Hepatocyte (in vitro differentiated cells): ENCODE measurements around the gene BAX. TPM values are rescaled to one million over a fixed set of nuclear protein-coding genes. Genes with fewer than 3 reads are reported as not detected.
A peak's percentile ranks its signal among the peaks of the same experiment; 100 is the strongest.

Experiments used
- DNase-seq: peaks from one replicate; pipeline ENCODE4 v3.0.0-alpha.2; 2016; ENCODE audit warnings: low spot score
- H2AFZ ChIP-seq: fragments of 200-600 bp; sonication (generic); 2 replicates; pipeline ENCODE4 v1.6.0; 2016; ENCODE audit warnings: antibody characterized with exemption, mild to moderate bottlenecking
- H3K27ac ChIP-seq: fragments of 200-600 bp; sonication (generic); 2 replicates; pipeline ENCODE4 v1.5.1; 2016; ENCODE audit warnings: mild to moderate bottlenecking
- H3K27me3 ChIP-seq: fragments of 200-600 bp; sonication (generic); 2 replicates; pipeline ENCODE4 v1.6.1; 2016
- H3K36me3 ChIP-seq: fragments of 200-600 bp; sonication (generic); replicated peaks from 2 replicates; pipeline ENCODE4 v1.5.1; 2016; ENCODE audit warnings: low read depth; ENCODE audit not compliant: insufficient read depth
- H3K4me1 ChIP-seq: fragments of 200-600 bp; sonication (generic); 2 replicates; pipeline ENCODE4 v1.5.1; 2016; ENCODE audit warnings: mild to moderate bottlenecking, moderate library complexity; ENCODE audit not compliant: insufficient read depth
- H3K4me2 ChIP-seq: fragments of 200-600 bp; sonication (generic); 2 replicates; pipeline ENCODE4 v1.6.0; 2016
- H3K4me3 ChIP-seq: fragments of 200-600 bp; sonication (generic); 2 replicates; pipeline ENCODE4 v1.5.1; 2016; ENCODE audit warnings: mild to moderate bottlenecking
- H3K79me2 ChIP-seq: fragments of 200-600 bp; sonication (generic); 2 replicates; pipeline ENCODE4 v1.6.0; 2017; ENCODE audit warnings: mild to moderate bottlenecking
- H3K9me2 ChIP-seq: fragments of 200-600 bp; sonication (generic); replicated peaks from 2 replicates; pipeline ENCODE4 v1.6.0; 2017; ENCODE audit warnings: mild to moderate bottlenecking; ENCODE audit not compliant: insufficient read depth
- H3K9me3 ChIP-seq: fragments of 200-600 bp; sonication (generic); 2 replicates; pipeline ENCODE4 v1.5.1; 2016; ENCODE audit warnings: low read depth, mild to moderate bottlenecking
- H4K20me1 ChIP-seq: fragments of 200-600 bp; sonication (generic); 2 replicates; pipeline ENCODE4 v1.6.0; 2016; ENCODE audit warnings: mild to moderate bottlenecking; ENCODE audit not compliant: insufficient read depth, poor library complexity, severe bottlenecking
- CTCF ChIP-seq: fragments of 200-600 bp; sonication (generic); IDR thresholded peaks from 2 replicates; pipeline ENCODE4 v1.5.1; 2016; ENCODE audit warnings: antibody characterized with exemption, mild to moderate bottlenecking; ENCODE audit not compliant: poor library complexity
- EZH2 ChIP-seq: fragments of 200-600 bp; sonication (generic); IDR thresholded peaks from 2 replicates; pipeline ENCODE4 v1.6.1; 2016; ENCODE audit warnings: antibody characterized with exemption, mild to moderate bottlenecking, borderline replicate concordance
- EZH2phosphoT487 ChIP-seq: fragments of 200-600 bp; sonication (generic); IDR thresholded peaks from one replicate; pipeline ENCODE4 v1.6.1; 2018; ENCODE audit warnings: antibody characterized with exemption, mild to moderate bottlenecking, low read depth, moderate library complexity; ENCODE audit not compliant: unreplicated experiment, severe bottlenecking
- WGBS: methylation state at CpG from one replicate; pipeline ENCODE4 v1.1.6; 2016; ENCODE audit warnings: low lambda C conversion rate; ENCODE audit errors: missing lambda C conversion rate; 5-methylcytosine and 5-hydroxymethylcytosine counted together
- polyA plus RNA-seq: library from polyadenylated mRNA; unstranded; fragments of >200 nt; fragmentation: Nextera tagmentation; extraction: Ambion mirVana; gene quantifications from 2 replicates; pipeline ENCODE4 v1.2.1, GENCODE V29; 2016
- total RNA-seq: library from RNA; depleted of rRNA; stranded (reverse); fragments of >200 nt; gene quantifications from 2 replicates; pipeline ENCODE4 v1.2.3, GENCODE V29; 2014

BAX gene
- total and polyA plus RNA-seq, 2 experiments from 2014 or later = 77.3 to 116 TPM

- Histone ChIP-seq H3K27ac (no peak overlapping the region), H3K4me3 (no peak overlapping the region), H4K20me1 (no peaks in the 10 kb centered on the region), H3K9me3 (no peaks in the 10 kb centered on the region), H3K4me2 (no peak overlapping the region), H3K27me3 (no peaks in the 10 kb centered on the region), H2AFZ (no peak overlapping the region), H3K9me2 (no peaks in the 10 kb centered on the region), H3K36me3 (no peaks in the 10 kb centered on the region), H3K79me2 (peaks cover 43% of the 10 kb centered on the region), H3K4me1 (peaks cover 7% of the 10 kb centered on the region)
- TF ChIP-seq CTCF (peak; percentile 32), EZH2 (no peak)
- peak; percentile 74 for DNase-seq
- WGBS = 70% methylated on average over 5 of the region's 5 CpGs
Measured at GRCh38 chr19:48997972-48998371, 43.3 kb downstream of the BAX start.

GRCh38 chr19:48999481-49000325 lies 45.0 kb downstream of the BAX start:
- 60% methylated on average over 16 of the region's 16 CpGs for WGBS
- TF ChIP-seq EZH2phosphoT487 = no peak
- TF ChIP-seq EZH2 = no peak
- TF ChIP-seq CTCF = peak; percentile 58
- Histone ChIP-seq H3K79me2 (peaks cover 36% of the 10 kb centered on the region), H3K4me1 (peaks cover 2% of the 10 kb centered on the region), H2AFZ (no peak overlapping the region), H3K9me3 (no peaks in the 10 kb centered on the region), H3K27ac (no peak overlapping the region), H3K9me2 (no peaks in the 10 kb centered on the region), H3K4me2 (no peak overlapping the region), H4K20me1 (no peaks in the 10 kb centered on the region), H3K36me3 (no peaks in the 10 kb centered on the region), H3K27me3 (no peaks in the 10 kb centered on the region), H3K4me3 (no peak overlapping the region)
- DNase-seq = peak; percentile 79

- Histone ChIP-seq H3K27me3 (no peaks in the 10 kb centered on the region), H3K4me2 (no peak overlapping the region), H2AFZ (no peak overlapping the region), H4K20me1 (no peaks in the 10 kb centered on the region), H3K79me2 (peaks cover 2% of the 10 kb centered on the region), H3K4me3 (no peak overlapping the region), H3K27ac (no peak overlapping the region), H3K4me1 (no peaks in the 10 kb centered on the region), H3K9me2 (no peaks in the 10 kb centered on the region), H3K9me3 (no peaks in the 10 kb centered on the region), H3K36me3 (no peaks in the 10 kb centered on the region)
- TF ChIP-seq EZH2phosphoT487 (no peak), EZH2 (no peak), CTCF (no peak)
- no peak for DNase-seq
- 99% methylated on average over 15 of the region's 15 CpGs for WGBS
Measured at GRCh38 chr19:49004133-49004532, 49.5 kb downstream of the BAX start.
